Calu3 (cell line): ENCODE results near the gene CFAP77. TPM values are rescaled to one million over a fixed set of nuclear protein-coding genes. Genes with fewer than 3 reads are reported as not detected.

Experiments
- BruUV-seq: library from RNA; stranded (reverse); fragments of 400-500 nt; replicated peaks from 2 replicates; lab custom pipeline; 2021; lab: Mats Ljungman, UMichigan
- CTCF ChIA-PET: fragments of 300-600 bp; sonication (Branson Sonifier 250); formaldehyde crosslinking; loops from one replicate; lab custom pipeline; 2022; ENCODE audit warnings: antibody characterized with exemption; lab: Charles Lee
- DNase-seq: peaks from one replicate; pipeline ENCODE4 v3.0.0; 2022
- H3K27ac Mint-ChIP-seq: one replicate; pipeline ENCODE4 v1.8.0; 2022; ENCODE audit warnings: mixed read lengths; ENCODE audit not compliant: unreplicated experiment
- H3K27me3 Mint-ChIP-seq: one replicate; pipeline ENCODE4 v1.8.0; 2022; ENCODE audit warnings: mixed read lengths; ENCODE audit not compliant: unreplicated experiment
- H3K36me3 Mint-ChIP-seq: one replicate; pipeline ENCODE4 v1.8.0; 2022; ENCODE audit warnings: mild to moderate bottlenecking, moderate library complexity, mixed read lengths; ENCODE audit not compliant: insufficient read depth, unreplicated experiment
- H3K4me1 Mint-ChIP-seq: one replicate; pipeline ENCODE4 v1.8.0; 2022; ENCODE audit warnings: mild to moderate bottlenecking, low read depth, mixed read lengths; ENCODE audit not compliant: unreplicated experiment
- H3K4me3 Mint-ChIP-seq: one replicate; pipeline ENCODE4 v1.8.0; 2022; ENCODE audit warnings: mild to moderate bottlenecking, low read depth, moderate library complexity, mixed read lengths; ENCODE audit not compliant: unreplicated experiment
- H3K9me3 Mint-ChIP-seq: one replicate; pipeline ENCODE4 v1.8.0; 2022; ENCODE audit warnings: low read depth, mixed read lengths; ENCODE audit not compliant: unreplicated experiment
- intact Hi-C: fragments of 100-400 bp; cut with micrococcal nuclease; formaldehyde crosslinking; loops from one replicate; pipeline ENCODE4 v1.10.0; 2022; ENCODE audit not compliant: unreplicated experiment
- total RNA-seq: library from RNA; stranded (reverse); gene quantifications from 2 replicates; pipeline ENCODE4 v1.2.3, GENCODE V29; 2022
- TF ChIP-seq, protein P1 (sequence below): fragments of 200-600 bp; IDR thresholded peaks from one replicate; pipeline ENCODE4 v1.8.0; 2022; ENCODE audit warnings: antibody characterized with exemption; ENCODE audit not compliant: unreplicated experiment

CFAP77 gene
- total RNA-seq, 1 experiment from 2014 or later = not detected

- Mint-ChIP-seq H3K36me3 (peaks cover 30% of the 10 kb centered on the region), H3K27ac (peak overlapping the region; percentile 98), H3K4me3 (peak overlapping the region; percentile 26), H3K4me1 (peaks cover 16% of the 10 kb centered on the region), H3K9me3 (no peaks in the 10 kb centered on the region), H3K27me3 (no peaks in the 10 kb centered on the region)
- TF ChIP-seq, protein P1, sequence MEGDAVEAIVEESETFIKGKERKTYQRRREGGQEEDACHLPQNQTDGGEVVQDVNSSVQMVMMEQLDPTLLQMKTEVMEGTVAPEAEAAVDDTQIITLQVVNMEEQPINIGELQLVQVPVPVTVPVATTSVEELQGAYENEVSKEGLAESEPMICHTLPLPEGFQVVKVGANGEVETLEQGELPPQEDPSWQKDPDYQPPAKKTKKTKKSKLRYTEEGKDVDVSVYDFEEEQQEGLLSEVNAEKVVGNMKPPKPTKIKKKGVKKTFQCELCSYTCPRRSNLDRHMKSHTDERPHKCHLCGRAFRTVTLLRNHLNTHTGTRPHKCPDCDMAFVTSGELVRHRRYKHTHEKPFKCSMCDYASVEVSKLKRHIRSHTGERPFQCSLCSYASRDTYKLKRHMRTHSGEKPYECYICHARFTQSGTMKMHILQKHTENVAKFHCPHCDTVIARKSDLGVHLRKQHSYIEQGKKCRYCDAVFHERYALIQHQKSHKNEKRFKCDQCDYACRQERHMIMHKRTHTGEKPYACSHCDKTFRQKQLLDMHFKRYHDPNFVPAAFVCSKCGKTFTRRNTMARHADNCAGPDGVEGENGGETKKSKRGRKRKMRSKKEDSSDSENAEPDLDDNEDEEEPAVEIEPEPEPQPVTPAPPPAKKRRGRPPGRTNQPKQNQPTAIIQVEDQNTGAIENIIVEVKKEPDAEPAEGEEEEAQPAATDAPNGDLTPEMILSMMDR = no peak
- DNase-seq = no peak
- no TSS peak for BruUV-seq
- CTCF ChIA-PET = interaction anchor here (1.5 to 2.9 kb wide), 2 partner anchors 9 to 11 kb away, joined by 3 to 17 read pairs; no protein-coding TSS in a partner anchor
- intact Hi-C loops = no loop called here
Measured at GRCh38 chr9:132537352-132537751, 127.3 kb downstream of the CFAP77 start.

- no TSS peak for BruUV-seq
- peak; percentile 88 for DNase-seq
- Mint-ChIP-seq H3K27me3 (no peaks in the 10 kb centered on the region), H3K4me1 (peaks cover 16% of the 10 kb centered on the region), H3K9me3 (no peaks in the 10 kb centered on the region), H3K36me3 (peaks cover 30% of the 10 kb centered on the region), H3K4me3 (peak overlapping the region; percentile 26), H3K27ac (peak overlapping the region; percentile 98)
- TF ChIP-seq, protein P1 = no peak
- intact Hi-C loops = loop anchor here (1.0 kb wide), 1 partner anchor 11 kb away; no protein-coding TSS in a partner anchor
- CTCF ChIA-PET = interaction anchor here (1.5 to 2.9 kb wide), 2 partner anchors 8 to 11 kb away, joined by 3 to 17 read pairs; no protein-coding TSS in a partner anchor
Measured at GRCh38 chr9:132538071-132538470, 128.1 kb downstream of the CFAP77 start.

DNA sequence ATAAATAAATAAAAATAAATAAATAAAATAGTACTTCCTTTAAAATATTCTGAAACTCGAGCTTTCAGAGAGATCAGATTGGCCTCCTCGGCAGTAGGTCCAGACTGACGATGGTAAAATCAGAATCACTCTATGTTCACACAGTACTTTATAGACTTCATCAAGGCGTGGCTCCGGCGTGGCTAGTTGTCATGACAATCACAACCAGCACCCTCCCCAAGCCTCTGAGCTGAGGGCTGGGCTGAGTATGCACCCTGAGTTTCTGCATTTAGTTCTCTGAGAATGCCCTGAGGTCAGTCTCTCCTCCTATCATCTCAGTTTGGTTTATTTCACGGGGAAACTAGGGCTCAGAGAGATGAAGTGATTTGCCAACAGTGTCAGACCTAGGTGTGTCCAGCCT, 129.1 kb downstream of the CFAP77 start:
- CTCF ChIA-PET = interaction anchor here (2.9 kb wide), 1 partner anchor 10 kb away, joined by 17 read pairs; no protein-coding TSS in a partner anchor
- TF ChIP-seq, protein P1 = no peak
- peak overlapping the region; percentile 98 for H3K27ac Mint-ChIP-seq
- peak; percentile 53 for DNase-seq
- H3K9me3 Mint-ChIP-seq = no peaks in the 10 kb centered on the region
- no peak overlapping the region for H3K4me3 Mint-ChIP-seq
- BruUV-seq = no TSS peak
- peaks cover 16% of the 10 kb centered on the region for H3K4me1 Mint-ChIP-seq
- H3K27me3 Mint-ChIP-seq = no peaks in the 10 kb centered on the region
- peaks cover 30% of the 10 kb centered on the region for H3K36me3 Mint-ChIP-seq
- intact Hi-C loops = no loop called here

GRCh38 chr9:132541051-132541450, 131.0 kb downstream of the CFAP77 start:
- TF ChIP-seq, protein P1 = no peak
- H3K4me3 Mint-ChIP-seq = no peak overlapping the region
- BruUV-seq = no TSS peak
- DNase-seq = no peak
- H3K9me3 Mint-ChIP-seq = no peaks in the 10 kb centered on the region
- CTCF ChIA-PET = no interaction called here
- H3K27me3 Mint-ChIP-seq = no peaks in the 10 kb centered on the region
- H3K36me3 Mint-ChIP-seq = peaks cover 25% of the 10 kb centered on the region
- H3K27ac Mint-ChIP-seq = no peak overlapping the region
- intact Hi-C loops = no loop called here
- peaks cover 16% of the 10 kb centered on the region for H3K4me1 Mint-ChIP-seq
